Neutrophil (primary cell): ENCODE results near the gene DMD.

Source experiments
- H3K27ac ChIP-seq: fragments of 200-600 bp; sonication (generic); 2 replicates; pipeline ENCODE4 v1.5.1; 2016; ENCODE audit warnings: mild to moderate bottlenecking, moderate library complexity
- H3K27me3 ChIP-seq: fragments of 200-600 bp; sonication (generic); 2 replicates; pipeline ENCODE4 v1.6.0; 2016; ENCODE audit warnings: mild to moderate bottlenecking
- H3K36me3 ChIP-seq: fragments of 200-600 bp; sonication (generic); 2 replicates; pipeline ENCODE4 v1.5.1; 2017
- H3K4me1 ChIP-seq, 2 experiments: fragments of 200-600 bp in 1 of 2; sonication (generic) in 1 of 2; 1 replicate in 1 of 2; 2 replicates in 1 of 2; pipeline versions ENCODE4 v1.5.1 to v1.6.1; 2013 to 2016; ENCODE audit warnings: low read depth in 1 of 2, low read length in 1 of 2, mild to moderate bottlenecking in 1 of 2, moderate library complexity in 1 of 2; ENCODE audit not compliant: control insufficient read depth in 1 of 2, insufficient read depth in 1 of 2
- H3K4me3 ChIP-seq, 2 experiments: fragments of 200-600 bp in 1 of 2; sonication (generic) in 1 of 2; 1 replicate in 1 of 2; 2 replicates in 1 of 2; pipeline ENCODE4 v1.5.1; 2013 to 2016; ENCODE audit warnings: low read depth in 1 of 2, low read length in 1 of 2, mild to moderate bottlenecking in 1 of 2, moderate library complexity in 1 of 2
- H3K9me3 ChIP-seq: fragments of 200-600 bp; sonication (generic); 2 replicates; pipeline ENCODE4 v1.5.1; 2016
- TF ChIP-seq, protein P1 (sequence below): fragments of 200-600 bp; sonication (generic); IDR thresholded peaks from 2 replicates; pipeline ENCODE4 v1.5.1; 2016; ENCODE audit warnings: antibody characterized with exemption

Gene DMD

DNA sequence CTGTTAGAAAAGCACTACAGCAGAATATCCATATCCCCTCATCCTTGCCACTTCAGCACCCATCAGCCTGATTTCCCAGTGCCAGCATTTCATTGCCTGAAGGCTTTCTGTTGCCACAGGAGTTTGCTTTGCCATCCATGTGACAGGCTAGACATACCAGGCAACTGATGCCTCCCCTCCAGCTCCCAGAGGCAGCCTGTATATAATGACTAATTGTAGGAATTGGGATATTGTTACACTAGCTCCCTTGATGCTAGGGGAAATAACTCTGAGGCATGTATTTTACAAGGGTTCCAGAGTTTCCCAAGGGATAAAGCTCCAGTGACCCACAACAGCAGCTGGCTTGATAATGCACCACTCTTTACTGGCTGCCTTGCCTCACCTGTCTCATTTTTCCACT lies 1531.5 kb downstream of the DMD start:
- no peaks in the 10 kb centered on the region for H3K4me1 ChIP-seq
- H3K9me3 ChIP-seq = no peaks in the 10 kb centered on the region
- TF ChIP-seq, protein P1, sequence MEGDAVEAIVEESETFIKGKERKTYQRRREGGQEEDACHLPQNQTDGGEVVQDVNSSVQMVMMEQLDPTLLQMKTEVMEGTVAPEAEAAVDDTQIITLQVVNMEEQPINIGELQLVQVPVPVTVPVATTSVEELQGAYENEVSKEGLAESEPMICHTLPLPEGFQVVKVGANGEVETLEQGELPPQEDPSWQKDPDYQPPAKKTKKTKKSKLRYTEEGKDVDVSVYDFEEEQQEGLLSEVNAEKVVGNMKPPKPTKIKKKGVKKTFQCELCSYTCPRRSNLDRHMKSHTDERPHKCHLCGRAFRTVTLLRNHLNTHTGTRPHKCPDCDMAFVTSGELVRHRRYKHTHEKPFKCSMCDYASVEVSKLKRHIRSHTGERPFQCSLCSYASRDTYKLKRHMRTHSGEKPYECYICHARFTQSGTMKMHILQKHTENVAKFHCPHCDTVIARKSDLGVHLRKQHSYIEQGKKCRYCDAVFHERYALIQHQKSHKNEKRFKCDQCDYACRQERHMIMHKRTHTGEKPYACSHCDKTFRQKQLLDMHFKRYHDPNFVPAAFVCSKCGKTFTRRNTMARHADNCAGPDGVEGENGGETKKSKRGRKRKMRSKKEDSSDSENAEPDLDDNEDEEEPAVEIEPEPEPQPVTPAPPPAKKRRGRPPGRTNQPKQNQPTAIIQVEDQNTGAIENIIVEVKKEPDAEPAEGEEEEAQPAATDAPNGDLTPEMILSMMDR = no peak
- H3K27me3 ChIP-seq = no peaks in the 10 kb centered on the region
- H3K4me3 ChIP-seq = no peak overlapping the region
- no peak overlapping the region for H3K27ac ChIP-seq
- no peaks in the 10 kb centered on the region for H3K36me3 ChIP-seq

DNA sequence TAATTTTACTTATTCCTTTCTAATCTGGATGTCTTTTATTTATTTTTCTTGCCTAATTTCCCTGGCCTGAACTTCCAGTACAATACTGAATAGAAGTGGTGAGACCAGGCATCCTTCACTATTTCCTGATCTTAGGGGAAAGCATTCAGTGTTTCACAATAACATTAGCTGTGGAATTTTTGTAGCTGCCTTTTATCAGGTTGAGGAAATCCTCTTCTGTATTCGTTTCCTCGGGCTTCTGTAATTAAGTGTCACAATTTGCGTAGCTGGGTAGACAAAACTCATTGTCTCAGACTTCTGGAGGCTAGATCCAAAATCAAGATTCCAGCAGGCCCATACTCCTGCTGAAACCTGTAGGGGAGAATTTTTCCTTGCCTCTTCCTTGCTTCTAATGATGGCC lies 1541.1 kb downstream of the DMD start:
- H3K27ac ChIP-seq = no peak overlapping the region
- no peaks in the 10 kb centered on the region for H3K27me3 ChIP-seq
- no peak overlapping the region for H3K4me3 ChIP-seq
- H3K4me1 ChIP-seq = no peaks in the 10 kb centered on the region
- no peaks in the 10 kb centered on the region for H3K9me3 ChIP-seq
- TF ChIP-seq, protein P1 = no peak
- H3K36me3 ChIP-seq = no peaks in the 10 kb centered on the region

DNA sequence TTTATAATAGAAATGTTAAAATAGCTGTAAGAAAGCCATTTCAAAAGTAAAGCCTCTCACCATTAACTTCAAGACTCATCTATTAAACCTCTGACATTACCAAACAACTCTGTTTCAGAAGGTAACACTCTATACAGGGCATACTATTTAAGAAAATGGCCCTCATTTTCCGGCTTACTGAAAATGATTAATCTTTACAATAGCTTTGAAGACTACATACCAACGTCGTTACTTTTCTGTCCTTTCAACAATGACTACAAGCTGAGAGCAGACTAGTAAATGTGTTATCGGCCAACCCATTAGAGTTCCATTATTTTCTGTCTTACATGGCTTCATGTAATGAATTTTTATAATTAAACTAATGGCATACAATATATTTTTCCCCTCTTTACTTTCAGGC lies 1545.9 kb downstream of the DMD start:
- no peaks in the 10 kb centered on the region for H3K9me3 ChIP-seq

DNA sequence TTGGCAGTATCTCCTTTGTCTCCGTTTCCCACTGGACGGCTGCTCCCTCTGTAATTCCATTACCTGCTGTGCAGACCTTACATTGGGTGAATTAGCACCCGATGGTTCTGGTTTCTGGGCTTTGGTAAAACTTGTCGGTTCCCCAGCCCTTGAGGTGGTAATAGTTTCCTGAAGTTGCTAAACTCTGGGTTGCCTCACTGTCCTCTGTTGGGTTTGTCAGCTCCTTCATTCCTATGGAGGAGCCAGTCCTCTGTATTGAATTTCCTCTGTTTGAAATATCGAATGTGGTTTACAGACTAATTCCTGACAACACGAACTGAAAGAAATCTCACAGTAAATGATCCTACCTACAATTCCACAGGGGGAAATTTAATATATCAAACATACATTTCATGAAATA lies 1548.2 kb downstream of the DMD start:
- H3K27ac ChIP-seq = no peak overlapping the region
- H3K36me3 ChIP-seq = no peaks in the 10 kb centered on the region
- no peaks in the 10 kb centered on the region for H3K27me3 ChIP-seq
- no peaks in the 10 kb centered on the region for H3K4me1 ChIP-seq
- H3K4me3 ChIP-seq = no peak overlapping the region
- TF ChIP-seq, protein P1 = no peak
- no peaks in the 10 kb centered on the region for H3K9me3 ChIP-seq

More for the DNA sequence above, 1545.9 kb downstream of the DMD start:
- Histone ChIP-seq H3K36me3 (no peaks in the 10 kb centered on the region), H3K4me3 (no peak overlapping the region), H3K4me1 (no peaks in the 10 kb centered on the region), H3K27ac (no peak overlapping the region), H3K27me3 (no peaks in the 10 kb centered on the region)
- TF ChIP-seq, protein P1 = no peak

DNA sequence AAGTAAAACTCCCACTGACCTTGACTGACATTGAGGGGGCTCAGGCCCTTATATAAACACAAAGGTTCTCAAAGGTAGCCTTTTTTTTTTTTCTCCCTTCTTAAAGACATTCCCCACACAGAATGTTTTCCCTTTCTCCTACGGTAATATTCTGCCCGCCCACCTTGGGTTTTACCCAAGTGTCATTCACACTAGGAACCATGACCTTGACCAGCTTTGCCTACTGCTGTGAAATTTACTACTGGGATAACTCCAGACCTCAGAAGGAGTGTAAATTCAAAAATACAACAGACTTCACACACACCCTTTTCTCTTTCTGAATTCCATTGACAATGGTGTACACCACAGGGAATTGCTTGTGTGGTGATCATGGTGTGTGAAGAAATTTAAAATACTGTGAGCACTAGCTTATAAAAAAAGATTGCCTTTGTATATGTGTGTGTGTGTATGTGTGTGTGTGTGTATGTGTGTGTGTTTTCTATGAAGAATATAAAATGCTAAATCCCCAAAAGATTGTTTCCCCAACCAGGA lies 1550.0 kb downstream of the DMD start:
- H3K27ac ChIP-seq = no peak overlapping the region
- H3K4me3 ChIP-seq = no peak overlapping the region
- H3K4me1 ChIP-seq = no peaks in the 10 kb centered on the region
- H3K27me3 ChIP-seq = no peaks in the 10 kb centered on the region
- TF ChIP-seq, protein P1 = no peak
- H3K9me3 ChIP-seq = no peaks in the 10 kb centered on the region
- no peaks in the 10 kb centered on the region for H3K36me3 ChIP-seq

DNA sequence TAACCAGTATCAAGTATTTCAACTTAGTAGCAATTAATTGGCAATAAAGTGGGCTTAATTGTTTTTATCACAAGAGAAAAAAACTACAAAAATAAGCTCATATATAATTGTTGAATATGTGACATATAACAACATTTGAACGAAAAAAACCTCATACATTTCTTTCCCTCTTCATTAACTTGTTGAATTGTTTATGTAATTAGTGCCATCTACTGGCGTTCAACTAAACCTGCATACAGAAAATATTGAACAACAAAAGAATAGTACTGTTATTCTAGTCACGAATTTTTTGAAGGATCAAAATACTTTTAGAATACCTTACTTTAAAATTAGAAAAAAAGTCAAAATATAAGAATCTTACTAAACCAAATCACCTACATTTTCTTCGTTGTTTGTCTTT lies 1553.0 kb downstream of the DMD start:
- H3K9me3 ChIP-seq = no peaks in the 10 kb centered on the region
- H3K4me3 ChIP-seq = no peak overlapping the region
- no peaks in the 10 kb centered on the region for H3K36me3 ChIP-seq
- TF ChIP-seq, protein P1 = no peak
- H3K27me3 ChIP-seq = no peaks in the 10 kb centered on the region
- H3K27ac ChIP-seq = no peak overlapping the region
- no peaks in the 10 kb centered on the region for H3K4me1 ChIP-seq
